ENCODE results near the gene AGMAT.

AGMAT gene

GRCh38 chr1:15524283-15525049 lies 60.4 kb downstream of the AGMAT start:
- DNase-seq (ENCODE audit: low read depth in 2 of 2), result peak; percentile 99 to 100

DNA sequence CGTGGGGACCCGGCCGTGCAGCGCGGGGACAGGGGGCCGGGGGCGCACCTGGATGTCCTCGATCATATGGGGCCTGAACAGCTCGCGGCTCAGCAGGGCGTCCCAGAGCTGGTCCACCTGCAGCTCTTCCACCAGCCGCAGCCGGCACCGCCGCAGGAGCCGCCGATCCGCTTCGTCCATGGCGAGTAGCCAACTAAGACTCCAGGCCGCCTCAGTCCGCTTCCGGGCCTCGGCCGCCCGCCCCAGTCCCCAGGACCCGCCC lies 60.9 kb downstream of the AGMAT start, which contains the start of gene CASP9:
TSS of gene CASP9 (minus strand) at position 195 of the 262 bp plus-strand sequence. CDS start at position 180, 15 bp downstream.
- no peak for DNase-seq (ENCODE audit: low read depth in 2 of 2)

- no peak for DNase-seq (ENCODE audit: low read depth in 2 of 2)
Observed at GRCh38 chr1:15523104-15524020, 61.5 kb downstream of the AGMAT start.

GRCh38 chr1:15522551-15522950 lies 62.3 kb downstream of the AGMAT start:
- DNase-seq (ENCODE audit: low read depth in 2 of 2), result no peak
